ENCODE measurements around the gene ALDH1L1. TPM values are rescaled to one million over a fixed set of nuclear protein-coding genes. Genes with fewer than 3 reads are reported as not detected.

The ALDH1L1 gene
- total RNA-seq, 1 donor: under 0.01 TPM

DNA sequence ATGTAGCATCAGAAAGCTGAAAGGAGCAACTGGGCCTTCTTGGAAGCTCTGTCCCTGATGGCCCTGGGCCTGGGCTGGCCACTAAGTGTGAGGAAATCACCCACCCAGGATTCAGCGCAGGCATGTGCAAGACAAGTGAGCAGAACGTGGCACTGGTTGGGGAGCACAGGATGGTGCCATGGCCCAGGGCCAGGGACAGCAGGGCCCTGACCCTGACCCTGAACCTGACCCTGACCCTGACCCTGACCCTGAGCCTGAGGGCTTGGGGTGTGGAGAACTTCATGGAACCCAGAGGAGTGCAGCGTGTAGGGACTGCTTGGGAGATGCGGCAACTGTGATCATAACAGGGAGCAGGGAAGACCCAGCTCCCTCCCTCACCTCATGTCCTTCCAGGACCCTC, 5.9 kb upstream of the ALDH1L1 start:
- Histone ChIP-seq H4K20me1 (ENCODE audit: insufficient read depth, low read length) (no peaks in the 10 kb centered on the region), H3K36me3 (ENCODE audit: insufficient read depth, low read length) (no peaks in the 10 kb centered on the region), H3K4me2 (ENCODE audit: insufficient read depth, low read length) (no peak overlapping the region), H3K4me1 (ENCODE audit: insufficient read depth, low read length) (no peaks in the 10 kb centered on the region), H3K9me3 (ENCODE audit: low read depth, low read length) (no peaks in the 10 kb centered on the region), H3K4me3 (ENCODE audit: insufficient read depth, low read length) (no peak overlapping the region), H3K27ac (ENCODE audit: low read depth, low read length) (no peak overlapping the region), H3K79me2 (ENCODE audit: insufficient read depth, low read length) (no peaks in the 10 kb centered on the region), H3K27me3 (ENCODE audit: insufficient read depth, low read length) (peaks cover 57% of the 10 kb centered on the region), H2AFZ (ENCODE audit: low read length) (no peak overlapping the region)
- TF ChIP-seq, protein P1, sequence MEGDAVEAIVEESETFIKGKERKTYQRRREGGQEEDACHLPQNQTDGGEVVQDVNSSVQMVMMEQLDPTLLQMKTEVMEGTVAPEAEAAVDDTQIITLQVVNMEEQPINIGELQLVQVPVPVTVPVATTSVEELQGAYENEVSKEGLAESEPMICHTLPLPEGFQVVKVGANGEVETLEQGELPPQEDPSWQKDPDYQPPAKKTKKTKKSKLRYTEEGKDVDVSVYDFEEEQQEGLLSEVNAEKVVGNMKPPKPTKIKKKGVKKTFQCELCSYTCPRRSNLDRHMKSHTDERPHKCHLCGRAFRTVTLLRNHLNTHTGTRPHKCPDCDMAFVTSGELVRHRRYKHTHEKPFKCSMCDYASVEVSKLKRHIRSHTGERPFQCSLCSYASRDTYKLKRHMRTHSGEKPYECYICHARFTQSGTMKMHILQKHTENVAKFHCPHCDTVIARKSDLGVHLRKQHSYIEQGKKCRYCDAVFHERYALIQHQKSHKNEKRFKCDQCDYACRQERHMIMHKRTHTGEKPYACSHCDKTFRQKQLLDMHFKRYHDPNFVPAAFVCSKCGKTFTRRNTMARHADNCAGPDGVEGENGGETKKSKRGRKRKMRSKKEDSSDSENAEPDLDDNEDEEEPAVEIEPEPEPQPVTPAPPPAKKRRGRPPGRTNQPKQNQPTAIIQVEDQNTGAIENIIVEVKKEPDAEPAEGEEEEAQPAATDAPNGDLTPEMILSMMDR (IDR thresholded peaks at IDR 0.05; ENCODE audit: extremely low read depth, low read depth, low read length): no peak
- no peak for DNase-seq (ENCODE audit: insufficient read length, low spot score, missing footprints)

DNA sequence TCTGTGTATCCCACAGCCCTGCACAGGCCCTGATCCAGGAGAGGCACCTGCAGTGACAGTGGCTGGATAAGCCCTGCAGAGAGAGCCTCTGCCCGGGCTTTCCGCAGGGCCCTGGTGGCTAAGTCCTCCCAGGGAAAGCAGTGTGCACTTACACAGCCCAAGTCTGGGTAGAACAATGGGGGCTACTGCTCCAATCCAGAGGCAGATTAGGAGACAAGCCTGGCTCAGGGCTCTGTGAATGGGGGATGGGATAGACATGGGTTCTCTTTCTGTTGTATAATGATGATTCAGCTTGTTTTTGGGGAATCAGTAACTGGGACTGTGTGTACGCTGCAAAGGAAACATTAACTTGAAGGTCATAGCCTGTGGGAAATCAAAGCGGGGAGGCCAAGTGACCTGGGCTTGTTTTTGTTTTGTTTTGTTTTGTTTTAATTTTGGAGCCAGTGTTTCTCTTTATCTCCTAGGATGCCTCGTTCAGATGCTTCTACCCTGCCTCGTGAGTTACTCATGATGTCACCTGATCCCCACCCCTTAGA, 4.1 kb upstream of the ALDH1L1 start:
- DNase-seq (ENCODE audit: insufficient read length, low spot score, missing footprints): no peak
- no peaks in the 10 kb centered on the region for H3K36me3 ChIP-seq (ENCODE audit: insufficient read depth, low read length)
- H3K27ac ChIP-seq (ENCODE audit: low read depth, low read length): no peak overlapping the region
- TF ChIP-seq, protein P1 (IDR thresholded peaks at IDR 0.05; ENCODE audit: extremely low read depth, low read depth, low read length): no peak
- no peaks in the 10 kb centered on the region for H4K20me1 ChIP-seq (ENCODE audit: insufficient read depth, low read length)
- no peaks in the 10 kb centered on the region for H3K79me2 ChIP-seq (ENCODE audit: insufficient read depth, low read length)
- no peaks in the 10 kb centered on the region for H3K9me3 ChIP-seq (ENCODE audit: low read depth, low read length)
- H3K4me1 ChIP-seq (ENCODE audit: insufficient read depth, low read length): no peaks in the 10 kb centered on the region
- peaks cover 62% of the 10 kb centered on the region for H3K27me3 ChIP-seq (ENCODE audit: insufficient read depth, low read length)
- no peak overlapping the region for H2AFZ ChIP-seq (ENCODE audit: low read length)
- no peak overlapping the region for H3K4me3 ChIP-seq (ENCODE audit: insufficient read depth, low read length)
- H3K4me2 ChIP-seq (ENCODE audit: insufficient read depth, low read length): no peak overlapping the region

DNA sequence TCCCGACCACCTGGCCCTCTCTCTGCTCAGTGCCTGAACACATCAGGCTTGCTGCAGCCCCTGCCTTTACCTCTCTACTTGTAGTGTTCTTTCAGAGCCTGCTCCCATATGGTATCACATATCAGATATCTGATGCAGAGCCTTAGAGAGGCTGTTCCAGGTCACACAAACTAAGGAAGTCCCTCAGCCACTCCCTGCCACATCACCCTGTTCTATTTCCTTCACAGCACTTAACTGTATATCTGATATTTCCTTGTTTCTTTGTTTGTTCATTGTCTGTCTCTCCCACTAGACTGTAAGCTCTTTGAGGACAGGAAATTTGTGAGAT, 976 bp upstream of the ALDH1L1 start:
- Histone ChIP-seq H3K27ac (ENCODE audit: low read depth, low read length) (no peak overlapping the region), H3K4me2 (ENCODE audit: insufficient read depth, low read length) (no peak overlapping the region), H3K36me3 (ENCODE audit: insufficient read depth, low read length) (no peaks in the 10 kb centered on the region), H3K79me2 (ENCODE audit: insufficient read depth, low read length) (no peaks in the 10 kb centered on the region), H3K9me3 (ENCODE audit: low read depth, low read length) (no peaks in the 10 kb centered on the region), H4K20me1 (ENCODE audit: insufficient read depth, low read length) (no peaks in the 10 kb centered on the region), H3K4me3 (ENCODE audit: insufficient read depth, low read length) (no peak overlapping the region), H2AFZ (ENCODE audit: low read length) (no peak overlapping the region), H3K27me3 (ENCODE audit: insufficient read depth, low read length) (peaks cover 67% of the 10 kb centered on the region), H3K4me1 (ENCODE audit: insufficient read depth, low read length) (no peaks in the 10 kb centered on the region)
- no peak for DNase-seq (ENCODE audit: insufficient read length, low spot score, missing footprints)
- TF ChIP-seq, protein P1 (IDR thresholded peaks at IDR 0.05; ENCODE audit: extremely low read depth, low read depth, low read length): no peak

DNA sequence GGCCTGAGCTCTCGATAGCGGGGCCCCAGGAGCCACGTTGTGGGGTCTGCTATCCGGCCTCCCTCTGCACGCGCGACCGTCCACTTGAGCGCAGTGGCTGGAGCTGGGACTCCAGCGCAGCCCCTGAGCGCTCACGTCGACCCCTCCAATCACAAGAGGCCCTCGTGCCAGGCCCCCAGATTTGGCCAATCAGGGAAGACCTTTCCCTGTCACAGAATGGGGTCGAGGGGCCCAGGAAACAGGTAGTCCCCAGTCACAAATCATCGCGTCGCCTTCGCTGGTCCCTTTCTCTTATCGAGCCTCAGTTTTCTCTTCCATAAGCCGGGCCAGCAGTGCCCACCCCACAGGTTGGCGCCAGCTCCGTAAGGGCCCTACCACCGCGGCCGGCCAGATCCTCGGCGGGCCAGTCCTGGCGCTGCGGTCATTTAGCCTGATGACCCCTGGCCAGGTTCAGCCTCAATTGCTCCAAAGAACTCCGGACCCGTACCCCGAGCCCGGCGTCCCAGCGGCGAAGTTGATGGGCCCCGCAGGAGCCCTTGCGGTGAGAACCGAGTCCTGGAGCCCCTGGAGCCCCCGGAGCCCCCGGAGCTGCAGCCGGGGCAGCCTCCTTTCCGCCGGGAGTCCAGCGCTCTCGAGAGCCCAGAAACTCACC, 435 bp downstream of the ALDH1L1 start:
- TF ChIP-seq, protein P1 (IDR thresholded peaks at IDR 0.05; ENCODE audit: extremely low read depth, low read depth, low read length): no peak
- Histone ChIP-seq H3K4me2 (ENCODE audit: insufficient read depth, low read length) (peak overlapping the region; percentile 76), H2AFZ (ENCODE audit: low read length) (no peak overlapping the region), H3K4me1 (ENCODE audit: insufficient read depth, low read length) (no peaks in the 10 kb centered on the region), H3K79me2 (ENCODE audit: insufficient read depth, low read length) (no peaks in the 10 kb centered on the region), H3K9me3 (ENCODE audit: low read depth, low read length) (no peaks in the 10 kb centered on the region), H4K20me1 (ENCODE audit: insufficient read depth, low read length) (no peaks in the 10 kb centered on the region), H3K27me3 (ENCODE audit: insufficient read depth, low read length) (peaks cover 76% of the 10 kb centered on the region), H3K27ac (ENCODE audit: low read depth, low read length) (no peak overlapping the region), H3K4me3 (ENCODE audit: insufficient read depth, low read length) (peak overlapping the region; percentile 62), H3K36me3 (ENCODE audit: insufficient read depth, low read length) (no peaks in the 10 kb centered on the region)
- DNase-seq (ENCODE audit: insufficient read length, low spot score, missing footprints): no peak
